Natural killer cell (primary cell): ENCODE data around the gene KIF26A. TPM values are rescaled to one million over a fixed set of nuclear protein-coding genes. Genes with fewer than 3 reads are reported as not detected.

Experiments
- ATAC-seq, 3 donors: fragments of 150-1000 bp in 2 of 3; fragments of 200-7000 bp in 1 of 3; cut with Tn5 transposase; 1 replicate in 1 of 3; 2 replicates in 2 of 3; pipeline ENCODE4 v1.10.0; 2021; ENCODE audit warnings: mild to moderate bottlenecking in 2 of 3, moderate library complexity in 2 of 3
- DNase-seq, 2 donors: peaks; one replicate each; pipeline versions ENCODE4 v3.0.0 to v3.0.0-alpha.2; 2013 to 2021; ENCODE audit warnings: mixed read lengths in 1 of 2
- H3K27ac ChIP-seq: one replicate; pipeline ENCODE4 v1.5.1; 2013; ENCODE audit warnings: mild to moderate bottlenecking, low read length
- H3K27me3 ChIP-seq: one replicate; pipeline ENCODE4 v1.6.1; 2013; ENCODE audit warnings: low read length; ENCODE audit not compliant: control insufficient read depth, insufficient read depth
- H3K36me3 ChIP-seq: one replicate; pipeline ENCODE4 v1.6.1; 2013; ENCODE audit warnings: low read length; ENCODE audit not compliant: control insufficient read depth, insufficient read depth
- H3K4me1 ChIP-seq: one replicate; pipeline ENCODE4 v1.6.1; 2013; ENCODE audit warnings: low read length; ENCODE audit not compliant: control insufficient read depth, insufficient read depth
- H3K4me3 ChIP-seq: one replicate; pipeline ENCODE4 v1.5.1; 2013; ENCODE audit warnings: low read length
- H3K9me3 ChIP-seq: one replicate; pipeline ENCODE4 v1.6.1; 2013; ENCODE audit warnings: low read length; ENCODE audit not compliant: control insufficient read depth, insufficient read depth
- H3K27ac Mint-ChIP-seq, 2 donors: one replicate each; pipeline ENCODE4 v1.8.0; 2022; ENCODE audit warnings: mild to moderate bottlenecking in 2 of 2, mixed read lengths in 2 of 2, moderate library complexity in 1 of 2
- H3K27me3 Mint-ChIP-seq, 2 donors: one replicate each; pipeline ENCODE4 v1.8.0; 2022; ENCODE audit warnings: low read depth in 2 of 2, mixed read lengths in 2 of 2
- H3K36me3 Mint-ChIP-seq: one replicate; pipeline ENCODE4 v1.8.0; 2022; ENCODE audit warnings: mixed read lengths
- H3K4me1 Mint-ChIP-seq, 2 donors: one replicate each; pipeline ENCODE4 v1.8.0; 2022; ENCODE audit warnings: mixed read lengths in 2 of 2
- H3K4me3 Mint-ChIP-seq: one replicate; pipeline ENCODE4 v1.8.0; 2022; ENCODE audit warnings: mild to moderate bottlenecking, moderate library complexity, mixed read lengths
- H3K9me3 Mint-ChIP-seq, 2 donors: one replicate each; pipeline ENCODE4 v1.8.0; 2022; ENCODE audit warnings: mixed read lengths in 2 of 2
- CTCF ChIP-seq: fragments of 200-600 bp; IDR thresholded peaks from one replicate; pipeline ENCODE4 v1.8.0; 2022; ENCODE audit warnings: antibody characterized with exemption
- WGBS: methylation state at CpG from one replicate; pipeline ENCODE4 v1.1.7; 2013; ENCODE audit warnings: missing lambda C conversion rate; ENCODE audit not compliant: insufficient coverage; 5-methylcytosine and 5-hydroxymethylcytosine counted together
- intact Hi-C: fragments of 100-400 bp; cut with micrococcal nuclease; formaldehyde crosslinking; loops from one replicate; pipeline ENCODE4 v1.14.2; 2022
- total RNA-seq, 4 donors: library from RNA; stranded (reverse); fragments of 120-200 nt in 1 of 4; gene quantifications; one replicate each; pipeline versions ENCODE4 v1.2.3 to v1.2.4, GENCODE V29; 2013 to 2022

KIF26A gene
- total RNA-seq, 3 donors from 2014 or later (not counting 1 experiment from before 2014, with no cell fraction given) = not detected

- Histone ChIP-seq H3K36me3 (no peaks in the 10 kb centered on the region), H3K27ac (no peak overlapping the region), H3K4me1 (no peaks in the 10 kb centered on the region), H3K4me3 (no peak overlapping the region), H3K9me3 (no peaks in the 10 kb centered on the region), H3K27me3 (no peaks in the 10 kb centered on the region)
- no peak for DNase-seq
- Mint-ChIP-seq H3K27me3 (no peaks in the 10 kb centered on the region), H3K4me3 (no peak overlapping the region), H3K36me3 (no peaks in the 10 kb centered on the region), H3K4me1 (no peaks in the 10 kb centered on the region), H3K27ac (no peak overlapping the region), H3K9me3 (no peaks in the 10 kb centered on the region)
- no peak for TF ChIP-seq CTCF
- WGBS = 85% methylated on average over 26 of the region's 27 CpGs
- ATAC-seq = no peak
- intact Hi-C loops = no loop called here
Observed at GRCh38 chr14:104169699-104170479, 31.5 kb downstream of the KIF26A start.

GRCh38 chr14:104171029-104171697 is 32.8 kb downstream of the KIF26A start:
- no peaks in the 10 kb centered on the region for H3K4me1 Mint-ChIP-seq
- WGBS = 92% methylated on average over 28 of the region's 28 CpGs
- H3K4me3 Mint-ChIP-seq = no peak overlapping the region
- no peak for ATAC-seq
- no peaks in the 10 kb centered on the region for H3K36me3 ChIP-seq
- DNase-seq = no peak
- intact Hi-C loops = no loop called here
- no peak overlapping the region for H3K4me3 ChIP-seq
- no peak for TF ChIP-seq CTCF
- no peak overlapping the region for H3K27ac Mint-ChIP-seq
- no peaks in the 10 kb centered on the region for H3K27me3 Mint-ChIP-seq
- no peaks in the 10 kb centered on the region for H3K27me3 ChIP-seq
- no peaks in the 10 kb centered on the region for H3K9me3 Mint-ChIP-seq
- no peaks in the 10 kb centered on the region for H3K4me1 ChIP-seq
- no peaks in the 10 kb centered on the region for H3K9me3 ChIP-seq
- no peak overlapping the region for H3K27ac ChIP-seq
- no peaks in the 10 kb centered on the region for H3K36me3 Mint-ChIP-seq

GRCh38 chr14:104171895-104172294 is 33.5 kb downstream of the KIF26A start:
- H3K4me3 Mint-ChIP-seq = no peak overlapping the region
- H3K27ac Mint-ChIP-seq = no peak overlapping the region
- no peaks in the 10 kb centered on the region for H3K9me3 ChIP-seq
- no peaks in the 10 kb centered on the region for H3K9me3 Mint-ChIP-seq
- H3K4me1 ChIP-seq = no peaks in the 10 kb centered on the region
- no peaks in the 10 kb centered on the region for H3K4me1 Mint-ChIP-seq
- ATAC-seq = no peak
- no peaks in the 10 kb centered on the region for H3K27me3 Mint-ChIP-seq
- no peaks in the 10 kb centered on the region for H3K27me3 ChIP-seq
- no peak overlapping the region for H3K27ac ChIP-seq
- H3K36me3 ChIP-seq = no peaks in the 10 kb centered on the region
- DNase-seq = no peak
- no peaks in the 10 kb centered on the region for H3K36me3 Mint-ChIP-seq
- no peak overlapping the region for H3K4me3 ChIP-seq
- 94% methylated on average over 33 of the region's 33 CpGs for WGBS
- intact Hi-C loops = no loop called here
- TF ChIP-seq CTCF = no peak
